Measurements from ENCODE around the gene TFAP2E. TPM values are rescaled to one million over a fixed set of nuclear protein-coding genes. Genes with fewer than 3 reads are reported as not detected.

The TFAP2E gene
- total RNA-seq, 1 donor: under 0.01 TPM

DNA sequence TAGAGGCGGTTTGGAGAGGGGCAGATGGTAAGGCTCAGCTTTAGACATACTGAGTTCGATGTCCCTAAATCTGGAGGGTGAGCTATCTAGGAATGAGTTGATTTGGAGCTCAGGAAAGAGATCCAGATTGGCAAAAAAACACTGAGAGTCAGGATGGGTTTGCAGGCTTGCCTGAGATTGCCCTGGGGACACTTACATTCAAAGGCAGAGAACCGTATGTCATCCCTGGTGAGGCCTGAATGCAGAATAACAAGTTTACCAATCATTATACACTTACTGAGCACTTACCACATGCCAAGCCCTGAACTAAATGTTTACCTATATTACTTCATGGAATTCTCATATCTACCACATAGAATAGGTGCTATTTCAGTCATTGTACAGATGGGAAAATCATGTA lies 27.5 kb downstream of the TFAP2E start:
- H3K79me2 ChIP-seq (ENCODE audit: insufficient read depth, low read length): no peaks in the 10 kb centered on the region
- TF ChIP-seq, protein P1, sequence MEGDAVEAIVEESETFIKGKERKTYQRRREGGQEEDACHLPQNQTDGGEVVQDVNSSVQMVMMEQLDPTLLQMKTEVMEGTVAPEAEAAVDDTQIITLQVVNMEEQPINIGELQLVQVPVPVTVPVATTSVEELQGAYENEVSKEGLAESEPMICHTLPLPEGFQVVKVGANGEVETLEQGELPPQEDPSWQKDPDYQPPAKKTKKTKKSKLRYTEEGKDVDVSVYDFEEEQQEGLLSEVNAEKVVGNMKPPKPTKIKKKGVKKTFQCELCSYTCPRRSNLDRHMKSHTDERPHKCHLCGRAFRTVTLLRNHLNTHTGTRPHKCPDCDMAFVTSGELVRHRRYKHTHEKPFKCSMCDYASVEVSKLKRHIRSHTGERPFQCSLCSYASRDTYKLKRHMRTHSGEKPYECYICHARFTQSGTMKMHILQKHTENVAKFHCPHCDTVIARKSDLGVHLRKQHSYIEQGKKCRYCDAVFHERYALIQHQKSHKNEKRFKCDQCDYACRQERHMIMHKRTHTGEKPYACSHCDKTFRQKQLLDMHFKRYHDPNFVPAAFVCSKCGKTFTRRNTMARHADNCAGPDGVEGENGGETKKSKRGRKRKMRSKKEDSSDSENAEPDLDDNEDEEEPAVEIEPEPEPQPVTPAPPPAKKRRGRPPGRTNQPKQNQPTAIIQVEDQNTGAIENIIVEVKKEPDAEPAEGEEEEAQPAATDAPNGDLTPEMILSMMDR (IDR thresholded peaks at IDR 0.05; ENCODE audit: extremely low read depth, low read depth, low read length): no peak
- H3K4me1 ChIP-seq (ENCODE audit: insufficient read depth, low read length): peaks cover 11% of the 10 kb centered on the region
- H3K4me3 ChIP-seq (ENCODE audit: insufficient read depth, low read length): no peak overlapping the region
- no peak overlapping the region for H3K4me2 ChIP-seq (ENCODE audit: insufficient read depth, low read length)
- H4K20me1 ChIP-seq (ENCODE audit: insufficient read depth, low read length): peaks cover under 1% of the 10 kb centered on the region
- H3K9me3 ChIP-seq (ENCODE audit: low read depth, low read length): no peaks in the 10 kb centered on the region
- no peak overlapping the region for H3K27ac ChIP-seq (ENCODE audit: low read depth, low read length)
- H3K27me3 ChIP-seq (ENCODE audit: insufficient read depth, low read length): no peaks in the 10 kb centered on the region
- H3K36me3 ChIP-seq (ENCODE audit: insufficient read depth, low read length): peaks cover 45% of the 10 kb centered on the region
- no peak overlapping the region for H2AFZ ChIP-seq (ENCODE audit: low read length)
- DNase-seq (ENCODE audit: insufficient read length, low spot score, missing footprints): no peak

DNA sequence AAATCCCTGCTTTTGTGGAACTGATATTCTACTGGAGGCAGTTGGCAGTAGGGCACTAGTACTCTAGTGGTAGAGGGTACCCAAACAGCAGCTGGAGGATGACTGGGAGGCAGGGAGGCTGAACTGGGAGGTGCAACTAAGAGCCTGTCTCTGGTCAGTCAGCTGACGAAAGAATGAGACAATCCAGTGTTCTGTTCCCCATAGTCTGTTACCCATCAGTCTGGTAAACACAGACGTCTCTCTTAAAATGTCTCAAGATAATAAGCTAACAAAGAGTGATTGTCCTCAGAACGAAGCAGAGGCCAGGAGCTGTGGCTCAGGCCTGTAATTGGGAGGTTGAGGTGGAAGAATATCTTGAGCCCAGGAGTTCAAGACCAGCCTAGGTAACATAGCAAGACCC lies 30.4 kb downstream of the TFAP2E start:
- TF ChIP-seq, protein P1 (IDR thresholded peaks at IDR 0.05; ENCODE audit: extremely low read depth, low read depth, low read length): no peak
- H3K4me1 ChIP-seq (ENCODE audit: insufficient read depth, low read length): peaks cover 26% of the 10 kb centered on the region
- H3K36me3 ChIP-seq (ENCODE audit: insufficient read depth, low read length): peaks cover 51% of the 10 kb centered on the region
- no peak for DNase-seq (ENCODE audit: insufficient read length, low spot score, missing footprints)
- H2AFZ ChIP-seq (ENCODE audit: low read length): no peak overlapping the region
- H3K27ac ChIP-seq (ENCODE audit: low read depth, low read length): no peak overlapping the region
- no peaks in the 10 kb centered on the region for H3K27me3 ChIP-seq (ENCODE audit: insufficient read depth, low read length)
- H3K4me2 ChIP-seq (ENCODE audit: insufficient read depth, low read length): no peak overlapping the region
- no peak overlapping the region for H3K4me3 ChIP-seq (ENCODE audit: insufficient read depth, low read length)
- peaks cover 8% of the 10 kb centered on the region for H3K79me2 ChIP-seq (ENCODE audit: insufficient read depth, low read length)
- no peaks in the 10 kb centered on the region for H3K9me3 ChIP-seq (ENCODE audit: low read depth, low read length)
- H4K20me1 ChIP-seq (ENCODE audit: insufficient read depth, low read length): peaks cover 7% of the 10 kb centered on the region

DNA sequence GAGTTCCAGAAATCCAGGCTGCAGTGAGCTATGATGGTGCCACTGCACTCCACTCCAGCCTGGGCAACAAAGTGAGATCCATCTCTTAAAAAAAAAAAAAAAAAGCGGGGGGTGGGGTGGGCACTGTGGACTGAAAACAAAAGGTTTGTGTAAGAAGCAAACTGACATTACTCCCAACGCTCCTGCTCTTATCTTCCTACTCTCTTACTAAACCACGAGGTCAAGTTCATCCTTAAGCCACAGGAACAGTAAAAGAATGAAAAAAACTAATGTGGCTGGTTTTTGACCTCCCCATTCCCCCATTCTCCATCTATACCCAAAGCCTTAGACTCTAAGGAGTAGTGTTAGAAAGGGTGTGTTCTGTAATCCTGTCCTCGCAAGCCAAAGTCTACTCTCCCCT lies 30.8 kb downstream of the TFAP2E start:
- Histone ChIP-seq H3K79me2 (ENCODE audit: insufficient read depth, low read length) (peaks cover 13% of the 10 kb centered on the region), H4K20me1 (ENCODE audit: insufficient read depth, low read length) (peaks cover 7% of the 10 kb centered on the region), H3K4me1 (ENCODE audit: insufficient read depth, low read length) (peaks cover 26% of the 10 kb centered on the region), H3K9me3 (ENCODE audit: low read depth, low read length) (no peaks in the 10 kb centered on the region), H3K4me2 (ENCODE audit: insufficient read depth, low read length) (no peak overlapping the region), H3K36me3 (ENCODE audit: insufficient read depth, low read length) (peaks cover 56% of the 10 kb centered on the region), H3K27ac (ENCODE audit: low read depth, low read length) (peak overlapping the region; percentile 17), H3K4me3 (ENCODE audit: insufficient read depth, low read length) (no peak overlapping the region), H3K27me3 (ENCODE audit: insufficient read depth, low read length) (no peaks in the 10 kb centered on the region), H2AFZ (ENCODE audit: low read length) (no peak overlapping the region)
- DNase-seq (ENCODE audit: insufficient read length, low spot score, missing footprints): no peak
- TF ChIP-seq, protein P1 (IDR thresholded peaks at IDR 0.05; ENCODE audit: extremely low read depth, low read depth, low read length): no peak

DNA sequence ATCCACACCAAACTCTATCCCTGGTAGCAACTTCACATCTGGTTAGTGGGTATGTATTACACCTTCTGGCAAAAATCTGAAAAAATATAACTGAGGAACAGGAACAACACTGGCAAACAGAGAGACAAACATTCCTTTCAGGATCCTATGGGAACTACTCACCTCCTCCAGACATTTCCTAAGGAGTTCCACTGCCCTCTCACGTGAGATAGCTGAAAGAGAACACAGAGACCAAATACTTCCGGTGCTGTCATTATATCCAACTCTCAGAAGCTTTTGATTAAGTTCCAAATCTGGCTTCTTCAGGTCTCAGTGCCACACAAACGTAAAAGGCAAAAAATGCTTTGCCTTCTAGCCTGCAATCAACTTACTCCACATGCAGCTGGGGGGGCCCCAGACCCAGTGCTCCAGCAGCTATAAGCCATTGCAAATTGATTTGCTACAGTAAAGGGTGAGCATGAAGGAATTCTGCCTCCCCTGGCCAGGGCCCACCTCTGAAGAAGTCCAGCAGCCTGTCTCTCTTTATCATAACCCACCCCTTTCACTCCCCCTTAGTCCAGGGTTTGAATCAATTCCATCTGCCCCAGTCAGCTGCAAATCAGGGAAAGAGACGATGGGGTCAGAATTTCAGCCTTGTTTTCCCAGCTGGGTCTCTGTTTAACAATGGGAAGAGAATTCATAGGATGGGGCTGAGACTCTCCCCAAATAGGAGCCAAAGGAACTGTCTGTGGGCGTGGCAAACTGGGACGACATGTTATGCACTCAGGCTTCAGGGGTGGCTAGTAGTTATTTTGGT lies 32.2 kb downstream of the TFAP2E start:
- Histone ChIP-seq H3K4me3 (ENCODE audit: insufficient read depth, low read length) (no peak overlapping the region), H2AFZ (ENCODE audit: low read length) (no peak overlapping the region), H3K4me2 (ENCODE audit: insufficient read depth, low read length) (peak overlapping the region; percentile 66), H3K4me1 (ENCODE audit: insufficient read depth, low read length) (peaks cover 26% of the 10 kb centered on the region), H3K79me2 (ENCODE audit: insufficient read depth, low read length) (peaks cover 22% of the 10 kb centered on the region), H3K9me3 (ENCODE audit: low read depth, low read length) (no peaks in the 10 kb centered on the region), H3K27me3 (ENCODE audit: insufficient read depth, low read length) (no peaks in the 10 kb centered on the region), H3K36me3 (ENCODE audit: insufficient read depth, low read length) (peaks cover 64% of the 10 kb centered on the region), H3K27ac (ENCODE audit: low read depth, low read length) (peak overlapping the region; percentile 73), H4K20me1 (ENCODE audit: insufficient read depth, low read length) (peaks cover 7% of the 10 kb centered on the region)
- TF ChIP-seq, protein P1 (IDR thresholded peaks at IDR 0.05; ENCODE audit: extremely low read depth, low read depth, low read length): no peak
- DNase-seq (ENCODE audit: insufficient read length, low spot score, missing footprints): no peak
